ENCODE measurements around the gene EEF2KMT. TPM values are rescaled to one million over a fixed set of nuclear protein-coding genes. Genes with fewer than 3 reads are reported as not detected.
A peak's percentile ranks its signal among the peaks of the same experiment; 100 is the strongest.

The EEF2KMT gene
- total RNA-seq, 1 experiment from 2014 or later: 24.4 TPM

- Histone ChIP-seq H3K9me3 (ENCODE audit: control insufficient read depth, insufficient read depth, low read depth, low read length) (no peaks in the 10 kb centered on the region), H3K27ac (ENCODE audit: low read length) (no peak overlapping the region), H3K4me1 (ENCODE audit: control insufficient read depth, insufficient read depth, low read length) (no peaks in the 10 kb centered on the region), H3K4me3 (ENCODE audit: low read depth in 2 of 2, low read length in 2 of 2) (no peak overlapping the region), H3K27me3 (ENCODE audit: control insufficient read depth, insufficient read depth, low read length) (no peaks in the 10 kb centered on the region; the same call in 1 of the 2 replicates), H3K36me3 (ENCODE audit: control insufficient read depth, insufficient read depth, low read length) (no peaks in the 10 kb centered on the region)
- BruUV-seq (replicated peaks): no TSS peak
- POLR2A ChIA-PET: no interaction called here
- DNase-seq (ENCODE audit: low read depth, low spot score) (no peak), ATAC-seq (peak; percentile 60)
- in situ Hi-C loops (cut with HindIII; ENCODE audit: low pct_unique_long_range_greater_than_20kb, low sequenced_read_pairs): no loop called here
- intact Hi-C loops (cut with micrococcal nuclease; ENCODE audit: unreplicated experiment): no loop called here
- CTCF ChIA-PET: interaction anchor here (0.7 kb wide), 1 partner anchor 556 kb away, joined by 3 read pairs; no protein-coding TSS in a partner anchor
- TF ChIP-seq SIN3A (IDR thresholded peaks at IDR 0.05; ENCODE audit: borderline replicate concordance, insufficient read depth, low read depth, low read length): no peak
- TF ChIP-seq, protein P1, sequence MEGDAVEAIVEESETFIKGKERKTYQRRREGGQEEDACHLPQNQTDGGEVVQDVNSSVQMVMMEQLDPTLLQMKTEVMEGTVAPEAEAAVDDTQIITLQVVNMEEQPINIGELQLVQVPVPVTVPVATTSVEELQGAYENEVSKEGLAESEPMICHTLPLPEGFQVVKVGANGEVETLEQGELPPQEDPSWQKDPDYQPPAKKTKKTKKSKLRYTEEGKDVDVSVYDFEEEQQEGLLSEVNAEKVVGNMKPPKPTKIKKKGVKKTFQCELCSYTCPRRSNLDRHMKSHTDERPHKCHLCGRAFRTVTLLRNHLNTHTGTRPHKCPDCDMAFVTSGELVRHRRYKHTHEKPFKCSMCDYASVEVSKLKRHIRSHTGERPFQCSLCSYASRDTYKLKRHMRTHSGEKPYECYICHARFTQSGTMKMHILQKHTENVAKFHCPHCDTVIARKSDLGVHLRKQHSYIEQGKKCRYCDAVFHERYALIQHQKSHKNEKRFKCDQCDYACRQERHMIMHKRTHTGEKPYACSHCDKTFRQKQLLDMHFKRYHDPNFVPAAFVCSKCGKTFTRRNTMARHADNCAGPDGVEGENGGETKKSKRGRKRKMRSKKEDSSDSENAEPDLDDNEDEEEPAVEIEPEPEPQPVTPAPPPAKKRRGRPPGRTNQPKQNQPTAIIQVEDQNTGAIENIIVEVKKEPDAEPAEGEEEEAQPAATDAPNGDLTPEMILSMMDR (IDR thresholded peaks at IDR 0.05): peak; percentile 23; the same call in 1 of the 2 replicates
Observed at GRCh38 chr16:5058476-5058875, 39.1 kb downstream of the EEF2KMT start.

DNA sequence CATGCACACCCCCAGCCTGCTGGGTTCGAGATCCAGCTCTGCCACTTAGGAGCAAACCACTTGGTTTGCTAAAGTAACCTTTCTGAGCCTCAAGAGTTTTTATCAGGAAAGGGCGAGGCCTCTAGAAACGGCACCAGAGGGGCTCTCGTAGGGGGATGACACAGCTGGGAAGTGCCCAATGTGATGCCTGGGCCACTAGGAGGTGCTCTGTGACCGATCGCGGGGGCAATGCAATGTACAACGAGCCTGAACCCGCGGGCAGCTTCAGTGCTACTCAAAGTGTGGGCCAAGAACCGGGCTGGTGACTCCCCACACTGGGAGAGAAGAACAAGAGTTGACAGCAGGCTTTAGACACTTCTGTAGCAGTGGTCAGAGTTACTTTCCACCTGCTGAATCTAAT is 41.2 kb downstream of the EEF2KMT start:
- H3K27me3 ChIP-seq (ENCODE audit: control insufficient read depth, insufficient read depth, low read length): no peaks in the 10 kb centered on the region
- no peak overlapping the region for H3K4me3 ChIP-seq (ENCODE audit: low read depth in 2 of 2, low read length in 2 of 2)
- TF ChIP-seq TCF7L2 (IDR thresholded peaks at IDR 0.05; ENCODE audit: low read depth, low read length) (no peak), SIN3A (IDR thresholded peaks at IDR 0.05; ENCODE audit: borderline replicate concordance, insufficient read depth, low read depth, low read length) (no peak), POLR2AphosphoS5 (IDR thresholded peaks at IDR 0.05; ENCODE audit: low read depth, low read length) (no peak)
- TF ChIP-seq, protein P1 (IDR thresholded peaks at IDR 0.05): peak; percentile 73
- TF ChIP-seq, protein P2, sequence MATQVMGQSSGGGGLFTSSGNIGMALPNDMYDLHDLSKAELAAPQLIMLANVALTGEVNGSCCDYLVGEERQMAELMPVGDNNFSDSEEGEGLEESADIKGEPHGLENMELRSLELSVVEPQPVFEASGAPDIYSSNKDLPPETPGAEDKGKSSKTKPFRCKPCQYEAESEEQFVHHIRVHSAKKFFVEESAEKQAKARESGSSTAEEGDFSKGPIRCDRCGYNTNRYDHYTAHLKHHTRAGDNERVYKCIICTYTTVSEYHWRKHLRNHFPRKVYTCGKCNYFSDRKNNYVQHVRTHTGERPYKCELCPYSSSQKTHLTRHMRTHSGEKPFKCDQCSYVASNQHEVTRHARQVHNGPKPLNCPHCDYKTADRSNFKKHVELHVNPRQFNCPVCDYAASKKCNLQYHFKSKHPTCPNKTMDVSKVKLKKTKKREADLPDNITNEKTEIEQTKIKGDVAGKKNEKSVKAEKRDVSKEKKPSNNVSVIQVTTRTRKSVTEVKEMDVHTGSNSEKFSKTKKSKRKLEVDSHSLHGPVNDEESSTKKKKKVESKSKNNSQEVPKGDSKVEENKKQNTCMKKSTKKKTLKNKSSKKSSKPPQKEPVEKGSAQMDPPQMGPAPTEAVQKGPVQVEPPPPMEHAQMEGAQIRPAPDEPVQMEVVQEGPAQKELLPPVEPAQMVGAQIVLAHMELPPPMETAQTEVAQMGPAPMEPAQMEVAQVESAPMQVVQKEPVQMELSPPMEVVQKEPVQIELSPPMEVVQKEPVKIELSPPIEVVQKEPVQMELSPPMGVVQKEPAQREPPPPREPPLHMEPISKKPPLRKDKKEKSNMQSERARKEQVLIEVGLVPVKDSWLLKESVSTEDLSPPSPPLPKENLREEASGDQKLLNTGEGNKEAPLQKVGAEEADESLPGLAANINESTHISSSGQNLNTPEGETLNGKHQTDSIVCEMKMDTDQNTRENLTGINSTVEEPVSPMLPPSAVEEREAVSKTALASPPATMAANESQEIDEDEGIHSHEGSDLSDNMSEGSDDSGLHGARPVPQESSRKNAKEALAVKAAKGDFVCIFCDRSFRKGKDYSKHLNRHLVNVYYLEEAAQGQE (IDR thresholded peaks at IDR 0.05; ENCODE audit: insufficient read depth in 1 of 2, low read depth in 2 of 2, low read length in 1 of 2): no peak
- H3K27ac ChIP-seq (ENCODE audit: low read length): no peak overlapping the region
- no TSS peak for BruUV-seq (replicated peaks)
- no peaks in the 10 kb centered on the region for H3K9me3 ChIP-seq (ENCODE audit: control insufficient read depth, insufficient read depth, low read depth, low read length)
- ChIA-PET CTCF (no interaction called here), POLR2A (no interaction called here)
- intact Hi-C loops (cut with micrococcal nuclease; ENCODE audit: unreplicated experiment): no loop called here
- H3K36me3 ChIP-seq (ENCODE audit: control insufficient read depth, insufficient read depth, low read length): no peaks in the 10 kb centered on the region
- in situ Hi-C loops (cut with HindIII; ENCODE audit: low pct_unique_long_range_greater_than_20kb, low sequenced_read_pairs): no loop called here
- ATAC-seq: peak; percentile 72
- no peaks in the 10 kb centered on the region for H3K4me1 ChIP-seq (ENCODE audit: control insufficient read depth, insufficient read depth, low read length)
- no peak for DNase-seq (ENCODE audit: low read depth, low spot score)

All from Panc1 (cell line).